ENCODE data around the gene PNMA8B.

- no peak for TF ChIP-seq CTCF (IDR thresholded peaks at IDR 0.05; ENCODE audit: low read length)
- TF ChIP-seq EZH2 (optimal IDR thresholded peaks at IDR 0.05; ENCODE audit: low read depth, low read length) = no peak
- no peak for TF ChIP-seq EZH2phosphoT487 (IDR thresholded peaks at IDR 0.05; ENCODE audit: low read length)
Measured at GRCh38 chr19:46491975-46492682, 3.5 kb downstream of the PNMA8B start.

Data from MM.1S (cell line).